ENCODE results near the gene AP5Z1.

AP5Z1 gene

DNA sequence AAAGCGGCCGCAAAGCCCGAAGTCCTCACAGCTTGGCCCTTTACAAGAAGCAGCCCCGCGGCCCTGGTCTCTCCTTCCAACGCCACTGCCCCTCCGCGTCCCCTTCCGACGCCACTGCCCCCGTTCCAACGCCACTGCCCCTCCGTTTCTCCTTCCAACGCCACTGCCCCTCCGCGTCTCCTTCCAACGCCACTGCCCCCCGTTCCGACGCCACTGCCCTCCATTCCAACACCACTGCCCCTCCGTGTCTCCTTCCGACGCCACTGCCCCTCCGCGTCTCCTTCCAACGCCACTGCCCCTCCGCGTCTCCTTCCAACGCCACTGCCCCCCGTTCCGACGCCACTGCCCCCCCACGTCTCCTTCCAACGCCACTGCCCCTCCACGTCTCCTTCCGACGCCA is 33.1 kb downstream of the AP5Z1 start:
- no peak overlapping the region for H3K4me3 ChIP-seq (ENCODE audit: low read depth, low read length)

DNA sequence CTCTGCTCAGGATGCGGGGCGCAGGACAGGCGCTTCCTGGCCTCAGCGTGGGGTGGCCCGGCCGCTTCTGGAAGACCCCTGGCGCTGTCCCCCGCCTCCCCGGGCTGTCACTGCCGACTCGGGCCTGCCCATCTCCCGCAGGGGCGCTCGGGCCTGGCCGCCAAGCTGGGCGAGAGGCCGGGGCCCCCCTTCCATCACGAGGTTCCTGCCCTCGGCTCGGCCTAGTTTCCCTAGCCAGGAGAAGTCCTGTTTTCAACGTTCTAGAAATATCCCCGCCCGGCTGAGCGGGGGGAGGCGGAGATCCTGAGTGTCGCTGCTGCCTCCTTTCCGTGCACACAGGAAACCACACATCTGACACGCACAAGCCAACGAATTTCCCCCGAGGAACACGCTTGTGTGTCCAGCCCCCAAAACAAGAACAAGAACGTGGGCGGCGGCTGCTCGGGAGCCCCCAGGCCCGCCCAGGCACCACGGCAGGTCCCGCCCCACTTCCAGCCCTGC is 33.7 kb downstream of the AP5Z1 start:
- TF ChIP-seq, protein P1, sequence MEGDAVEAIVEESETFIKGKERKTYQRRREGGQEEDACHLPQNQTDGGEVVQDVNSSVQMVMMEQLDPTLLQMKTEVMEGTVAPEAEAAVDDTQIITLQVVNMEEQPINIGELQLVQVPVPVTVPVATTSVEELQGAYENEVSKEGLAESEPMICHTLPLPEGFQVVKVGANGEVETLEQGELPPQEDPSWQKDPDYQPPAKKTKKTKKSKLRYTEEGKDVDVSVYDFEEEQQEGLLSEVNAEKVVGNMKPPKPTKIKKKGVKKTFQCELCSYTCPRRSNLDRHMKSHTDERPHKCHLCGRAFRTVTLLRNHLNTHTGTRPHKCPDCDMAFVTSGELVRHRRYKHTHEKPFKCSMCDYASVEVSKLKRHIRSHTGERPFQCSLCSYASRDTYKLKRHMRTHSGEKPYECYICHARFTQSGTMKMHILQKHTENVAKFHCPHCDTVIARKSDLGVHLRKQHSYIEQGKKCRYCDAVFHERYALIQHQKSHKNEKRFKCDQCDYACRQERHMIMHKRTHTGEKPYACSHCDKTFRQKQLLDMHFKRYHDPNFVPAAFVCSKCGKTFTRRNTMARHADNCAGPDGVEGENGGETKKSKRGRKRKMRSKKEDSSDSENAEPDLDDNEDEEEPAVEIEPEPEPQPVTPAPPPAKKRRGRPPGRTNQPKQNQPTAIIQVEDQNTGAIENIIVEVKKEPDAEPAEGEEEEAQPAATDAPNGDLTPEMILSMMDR (IDR thresholded peaks at IDR 0.05; ENCODE audit: borderline replicate concordance, insufficient read depth, low read depth, low read length) = no peak
- peak overlapping the region; percentile 10 for H3K4me3 ChIP-seq (ENCODE audit: low read depth, low read length)

More for the DNA sequence above, 33.1 kb downstream of the AP5Z1 start:
- TF ChIP-seq, protein P1 (IDR thresholded peaks at IDR 0.05; ENCODE audit: borderline replicate concordance, insufficient read depth, low read depth, low read length) = no peak

DNA sequence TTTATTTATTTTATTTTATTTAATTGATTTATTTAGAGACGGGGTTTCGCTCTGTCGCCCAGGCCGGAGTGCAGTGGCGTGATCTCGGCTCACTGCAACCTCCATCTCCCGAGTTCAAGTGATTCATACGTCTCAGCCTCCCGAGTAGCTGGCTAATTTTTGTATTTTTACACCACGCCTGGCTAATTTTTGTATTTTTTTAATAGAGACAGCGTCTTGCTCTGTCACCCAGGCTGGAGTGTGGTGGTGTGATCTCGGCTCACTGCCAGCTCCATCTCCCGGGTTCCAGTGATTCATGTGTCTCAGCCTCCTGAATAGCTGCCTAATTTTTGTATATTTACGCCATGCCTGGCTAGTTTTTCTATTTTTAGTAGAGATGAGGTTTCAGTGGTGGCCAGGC is 34.2 kb downstream of the AP5Z1 start:
- no peak overlapping the region for H3K4me3 ChIP-seq (ENCODE audit: low read depth, low read length)
- TF ChIP-seq, protein P1 (IDR thresholded peaks at IDR 0.05; ENCODE audit: borderline replicate concordance, insufficient read depth, low read depth, low read length) = no peak

DNA sequence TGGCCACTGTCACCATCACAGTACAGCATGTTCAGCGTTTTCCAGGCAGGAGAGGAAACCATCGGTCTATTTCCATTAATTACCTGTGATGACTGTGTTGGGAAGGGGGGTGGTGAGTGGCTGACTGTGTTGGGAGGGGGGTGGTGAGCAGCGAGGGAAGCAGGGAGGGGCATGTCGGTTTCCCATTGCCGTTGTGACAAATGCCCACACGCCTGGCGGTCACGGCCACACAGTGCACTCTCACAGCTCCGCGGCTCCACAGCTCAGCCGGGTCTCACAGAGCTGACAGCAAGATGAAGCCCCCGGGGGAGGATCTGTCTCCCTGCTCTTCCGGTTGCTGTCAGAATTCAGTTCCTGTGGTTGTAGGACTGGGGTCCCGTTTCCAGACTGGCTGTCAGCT is 39.0 kb downstream of the AP5Z1 start:
- TF ChIP-seq, protein P1 (IDR thresholded peaks at IDR 0.05; ENCODE audit: borderline replicate concordance, insufficient read depth, low read depth, low read length) = 0 out of 2 replicates have a peak, but pooled peaks have one; percentile 7
- H3K4me3 ChIP-seq (ENCODE audit: low read depth, low read length) = no peak overlapping the region

DNA sequence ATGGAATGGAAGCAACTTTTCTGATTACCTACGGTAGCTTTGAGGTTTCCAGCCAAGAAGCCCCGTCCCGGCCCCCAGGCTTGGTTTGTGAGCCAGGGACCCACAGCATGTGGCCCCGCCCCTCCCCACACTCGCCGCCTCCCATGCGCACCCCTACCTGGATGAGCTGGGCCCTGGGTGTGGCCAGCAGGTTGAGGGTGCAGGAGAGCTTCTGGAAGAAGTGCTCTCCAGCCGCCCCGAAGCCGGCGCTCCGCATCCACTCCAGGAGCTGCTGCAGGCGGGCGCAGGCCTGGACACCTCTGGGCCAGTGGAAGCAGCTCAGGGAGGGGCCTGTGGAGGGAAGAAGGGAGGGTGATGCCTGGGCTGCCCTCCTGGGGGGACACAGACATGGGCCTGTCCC is 39.7 kb downstream of the AP5Z1 start:
- no peak overlapping the region for H3K4me3 ChIP-seq (ENCODE audit: low read depth, low read length)
- TF ChIP-seq, protein P1 (IDR thresholded peaks at IDR 0.05; ENCODE audit: borderline replicate concordance, insufficient read depth, low read depth, low read length) = no peak

DNA sequence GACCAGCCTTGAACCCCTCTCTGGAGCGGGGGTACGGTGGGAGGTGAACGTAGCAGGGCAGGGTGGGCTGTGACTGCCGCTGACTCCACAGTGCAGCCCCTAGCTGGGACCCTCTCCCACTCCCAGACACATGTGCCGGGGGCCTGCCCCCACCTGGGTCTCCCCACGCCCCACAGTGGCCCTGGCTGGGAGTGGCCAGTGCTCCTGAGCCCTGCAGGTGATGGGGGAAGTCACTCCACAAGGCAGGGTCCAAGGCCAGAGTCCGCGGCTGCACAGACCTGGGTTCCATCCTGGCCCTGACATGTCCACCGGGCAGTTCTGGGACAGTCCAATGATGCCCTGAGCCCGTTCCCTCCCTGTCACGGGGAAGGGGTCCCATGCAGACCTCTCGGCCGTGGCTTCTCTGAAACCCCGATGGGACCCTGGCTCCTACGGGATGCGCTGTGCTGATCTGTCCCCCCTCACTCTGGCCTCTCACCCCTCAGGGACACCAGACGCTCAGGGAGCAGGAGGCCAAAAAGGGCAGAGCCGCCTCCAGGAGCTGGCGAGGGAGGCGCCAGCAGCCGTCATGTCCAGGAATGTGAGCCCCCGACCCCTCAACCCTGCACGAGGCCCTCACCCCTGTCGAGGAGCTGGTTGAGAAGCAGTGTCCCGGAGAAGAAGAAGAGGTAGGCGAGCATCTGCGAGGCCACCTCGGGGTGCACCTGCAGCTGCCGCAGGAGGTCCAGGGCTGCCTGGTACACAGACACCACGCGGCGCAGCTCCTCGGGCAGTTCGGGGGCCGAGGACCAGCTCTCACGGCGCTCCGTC is 40.4 kb downstream of the AP5Z1 start:
- TF ChIP-seq, protein P1 (IDR thresholded peaks at IDR 0.05; ENCODE audit: borderline replicate concordance, insufficient read depth, low read depth, low read length) = peak; percentile 13; the same call in 1 of the 2 replicates

More for the DNA sequence above, 40.4 kb downstream of the AP5Z1 start:
- H3K4me3 ChIP-seq (ENCODE audit: low read depth, low read length) = no peak overlapping the region

Data from GM12875 (cell line).